ENCODE results near the gene ALDH18A1. TPM values are rescaled to one million over a fixed set of nuclear protein-coding genes. Genes with fewer than 3 reads are reported as not detected.

Gene ALDH18A1
- total RNA-seq, 2 experiments from 2014 or later: 62.3 to 72.3 TPM

DNA sequence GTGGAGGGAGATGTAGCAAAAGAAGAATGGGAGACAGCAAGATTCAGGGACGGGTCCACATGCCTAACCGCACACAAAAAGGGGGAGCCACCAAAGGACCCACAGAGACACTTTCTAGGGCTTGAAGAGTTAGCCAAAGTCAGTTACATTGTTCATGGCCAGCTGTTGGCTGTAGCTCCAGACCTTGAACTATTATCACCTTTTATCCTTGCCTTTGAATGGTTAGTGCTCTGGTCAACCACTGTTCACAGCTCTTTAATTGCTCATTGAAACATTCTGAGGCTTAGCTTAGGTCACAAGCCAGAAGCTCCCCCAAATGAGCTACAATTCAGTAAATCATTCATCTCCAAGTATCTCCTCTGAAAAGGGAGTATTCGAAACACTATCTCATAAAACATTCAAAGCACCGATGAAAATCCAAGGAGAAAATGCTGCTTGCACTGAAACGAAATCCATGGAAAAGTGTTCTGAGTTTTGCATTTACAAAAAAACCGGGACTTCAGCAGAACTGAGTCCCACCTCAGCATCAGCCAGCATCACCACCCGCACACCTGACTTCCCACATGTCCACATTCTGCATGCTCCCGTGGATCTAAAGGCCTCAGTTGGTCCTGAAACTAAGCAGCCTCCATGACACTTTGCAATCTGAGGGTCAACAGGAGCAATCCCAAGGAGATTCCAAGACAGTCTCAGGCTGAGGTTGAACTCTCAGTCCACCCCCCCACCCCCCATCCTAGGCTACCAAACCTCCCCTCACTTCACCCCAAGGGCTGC, 99.3 kb downstream of the ALDH18A1 start:
- Histone ChIP-seq H3K36me3 (ENCODE audit: insufficient read depth, low read length) (no peaks in the 10 kb centered on the region), H3K9me3 (ENCODE audit: low read length) (no peaks in the 10 kb centered on the region), H3K4me1 (ENCODE audit: insufficient read depth, low read length, poor library complexity, severe bottlenecking) (no peaks in the 10 kb centered on the region), H3K4me3 (ENCODE audit: low read depth, low read length, poor library complexity, severe bottlenecking) (no peak overlapping the region), H3K27ac (ENCODE audit: low read depth, low read length, poor library complexity, severe bottlenecking) (no peak overlapping the region), H2AFZ (ENCODE audit: low read length) (no peak overlapping the region), H3K9me2 (ENCODE audit: insufficient read depth, low read length) (no peaks in the 10 kb centered on the region), H3K79me2 (ENCODE audit: insufficient read depth, low read depth, low read length) (no peaks in the 10 kb centered on the region), H4K20me1 (ENCODE audit: insufficient read depth, low read length) (no peaks in the 10 kb centered on the region), H3K4me2 (ENCODE audit: low read length) (no peak overlapping the region)
- DNase-seq (ENCODE audit: low spot score): no peak
- TF ChIP-seq EZH2phosphoT487 (IDR thresholded peaks at IDR 0.05; ENCODE audit: borderline replicate concordance, low read depth, low read length): no peak
- TF ChIP-seq, protein P1, sequence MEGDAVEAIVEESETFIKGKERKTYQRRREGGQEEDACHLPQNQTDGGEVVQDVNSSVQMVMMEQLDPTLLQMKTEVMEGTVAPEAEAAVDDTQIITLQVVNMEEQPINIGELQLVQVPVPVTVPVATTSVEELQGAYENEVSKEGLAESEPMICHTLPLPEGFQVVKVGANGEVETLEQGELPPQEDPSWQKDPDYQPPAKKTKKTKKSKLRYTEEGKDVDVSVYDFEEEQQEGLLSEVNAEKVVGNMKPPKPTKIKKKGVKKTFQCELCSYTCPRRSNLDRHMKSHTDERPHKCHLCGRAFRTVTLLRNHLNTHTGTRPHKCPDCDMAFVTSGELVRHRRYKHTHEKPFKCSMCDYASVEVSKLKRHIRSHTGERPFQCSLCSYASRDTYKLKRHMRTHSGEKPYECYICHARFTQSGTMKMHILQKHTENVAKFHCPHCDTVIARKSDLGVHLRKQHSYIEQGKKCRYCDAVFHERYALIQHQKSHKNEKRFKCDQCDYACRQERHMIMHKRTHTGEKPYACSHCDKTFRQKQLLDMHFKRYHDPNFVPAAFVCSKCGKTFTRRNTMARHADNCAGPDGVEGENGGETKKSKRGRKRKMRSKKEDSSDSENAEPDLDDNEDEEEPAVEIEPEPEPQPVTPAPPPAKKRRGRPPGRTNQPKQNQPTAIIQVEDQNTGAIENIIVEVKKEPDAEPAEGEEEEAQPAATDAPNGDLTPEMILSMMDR (conservative IDR thresholded peaks at IDR 0.05; ENCODE audit: low read length): no peak
- CTCF ChIA-PET (ENCODE audit: unreplicated experiment): no interaction called here
- BruUV-seq (replicated peaks): no TSS peak
- POLR2A ChIA-PET: no interaction called here
- intact Hi-C loops (cut with micrococcal nuclease; ENCODE audit: unreplicated experiment): no loop called here

Other genes with a start within 250 kb of the ALDH18A1 start
- 0.10 and 0.57 TPM in 2 replicates for gene SORBS1, start 95.3 kb downstream of the ALDH18A1 start, total RNA-seq (2014; rRNA removed; shearing (Covaris generic))
- gene SORBS1, start 95.3 kb downstream of the ALDH18A1 start, total RNA-seq (2022): 3.1 and 3.3 TPM in 2 replicates
- gene TCTN3, start 37.2 kb upstream of the ALDH18A1 start, total RNA-seq (2014; rRNA removed; shearing (Covaris generic)): 9.6 and 10.4 TPM in 2 replicates
- gene TCTN3, start 37.2 kb upstream of the ALDH18A1 start, total RNA-seq (2022): 14.4 and 18.1 TPM in 2 replicates
- 1.7 and 5.1 TPM in 2 replicates for gene ENTPD1, start 99.5 kb upstream of the ALDH18A1 start, total RNA-seq (2014; rRNA removed; shearing (Covaris generic))
- gene ENTPD1, start 99.5 kb upstream of the ALDH18A1 start, total RNA-seq (2022): 3.7 and 6.7 TPM in 2 replicates

Data from OCI-LY7 (cell line).